Activated gamma-delta T cell treated with Interleukin-2 at 50 U/mL for 16 hours (primary cell): ENCODE data around the gene ITGB1BP1.

ENCODE experiments used
- DNase-seq: peaks from one replicate; pipeline ENCODE4 v3.0.0-alpha.2; 2020

The ITGB1BP1 gene

GRCh38 chr2:9423100-9423921 is at the start of gene ITGB1BP1, which contains the start of gene CPSF3:
Gene ITGB1BP1, minus strand, starts transcription at chr2:9423528. Its CDS starts 4,831 bp downstream, at chr2:9418697.
Gene CPSF3, plus strand, starts transcription at chr2:9423654. Its CDS starts 120 bp downstream, at chr2:9423774.
- peak; percentile 97 for DNase-seq

GRCh38 chr2:9472511-9472910 is 49.2 kb upstream of the ITGB1BP1 start:
- DNase-seq = no peak

DNA sequence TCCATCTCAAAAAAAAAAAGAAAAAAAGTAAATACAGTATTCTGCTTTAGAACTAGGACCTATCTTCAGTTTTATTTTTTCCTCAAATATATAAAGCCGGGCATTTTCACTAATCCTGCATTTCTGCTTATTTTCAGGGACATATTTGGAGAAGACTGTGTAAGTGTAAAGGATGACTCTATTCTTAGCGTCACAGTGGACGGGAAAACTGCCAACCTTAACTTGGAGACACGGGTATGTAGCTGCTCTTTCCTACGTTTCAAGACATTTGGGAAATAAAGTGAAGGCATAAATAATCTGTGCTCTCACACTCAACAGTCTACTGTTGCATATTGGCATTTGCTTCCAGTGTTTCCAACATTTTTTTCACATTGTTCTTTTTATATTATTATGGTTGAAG is 47.9 kb upstream of the ITGB1BP1 start:
- no peak for DNase-seq

DNA sequence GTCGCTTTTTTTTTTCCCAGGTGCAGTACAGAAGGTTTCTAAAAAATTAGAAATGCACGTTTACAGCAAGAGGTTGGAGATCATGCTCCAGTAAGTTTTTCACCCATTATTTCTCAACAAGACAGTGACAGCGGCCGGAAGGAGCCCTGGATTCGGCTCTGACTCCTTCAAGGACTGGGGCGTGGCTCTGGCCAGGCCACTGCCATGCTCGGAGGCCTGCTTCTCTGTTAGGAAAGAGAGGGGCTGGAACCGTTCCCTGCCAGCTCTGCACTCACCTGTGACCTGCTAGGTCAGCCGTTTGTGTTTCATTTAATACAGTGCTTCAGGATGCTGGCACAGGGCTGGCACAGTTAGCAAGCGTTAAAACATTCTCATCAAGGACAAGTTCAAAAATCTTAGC is 44.4 kb upstream of the ITGB1BP1 start:
- DNase-seq = no peak

DNA sequence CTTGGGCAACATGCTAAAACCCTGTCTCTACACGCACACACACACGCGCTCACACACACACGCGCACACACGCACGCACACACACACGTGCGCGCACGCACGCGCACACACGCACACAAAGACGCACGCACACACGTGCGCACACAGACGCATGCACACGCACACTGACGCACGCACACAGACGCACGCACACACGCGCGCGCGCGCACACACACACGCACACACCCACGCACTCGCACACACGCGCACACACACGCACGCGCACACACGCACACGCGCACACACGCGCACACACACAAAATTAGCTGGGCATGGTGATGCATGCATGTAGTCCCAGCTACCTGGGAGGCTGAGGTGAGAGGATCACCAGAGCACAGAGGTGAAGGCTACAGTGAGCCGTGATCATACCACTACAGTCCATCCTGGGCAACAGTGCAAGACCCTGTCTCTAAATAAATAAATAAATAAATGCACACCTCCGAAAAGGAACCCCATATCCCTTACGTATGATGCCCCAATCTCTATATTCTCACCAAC is 42.9 kb upstream of the ITGB1BP1 start:
- no peak for DNase-seq

- DNase-seq = no peak
Measured at GRCh38 chr2:9465170-9465569, 41.8 kb upstream of the ITGB1BP1 start.

GRCh38 chr2:9463698-9464034 is 40.3 kb upstream of the ITGB1BP1 start:
- DNase-seq = no peak

DNA sequence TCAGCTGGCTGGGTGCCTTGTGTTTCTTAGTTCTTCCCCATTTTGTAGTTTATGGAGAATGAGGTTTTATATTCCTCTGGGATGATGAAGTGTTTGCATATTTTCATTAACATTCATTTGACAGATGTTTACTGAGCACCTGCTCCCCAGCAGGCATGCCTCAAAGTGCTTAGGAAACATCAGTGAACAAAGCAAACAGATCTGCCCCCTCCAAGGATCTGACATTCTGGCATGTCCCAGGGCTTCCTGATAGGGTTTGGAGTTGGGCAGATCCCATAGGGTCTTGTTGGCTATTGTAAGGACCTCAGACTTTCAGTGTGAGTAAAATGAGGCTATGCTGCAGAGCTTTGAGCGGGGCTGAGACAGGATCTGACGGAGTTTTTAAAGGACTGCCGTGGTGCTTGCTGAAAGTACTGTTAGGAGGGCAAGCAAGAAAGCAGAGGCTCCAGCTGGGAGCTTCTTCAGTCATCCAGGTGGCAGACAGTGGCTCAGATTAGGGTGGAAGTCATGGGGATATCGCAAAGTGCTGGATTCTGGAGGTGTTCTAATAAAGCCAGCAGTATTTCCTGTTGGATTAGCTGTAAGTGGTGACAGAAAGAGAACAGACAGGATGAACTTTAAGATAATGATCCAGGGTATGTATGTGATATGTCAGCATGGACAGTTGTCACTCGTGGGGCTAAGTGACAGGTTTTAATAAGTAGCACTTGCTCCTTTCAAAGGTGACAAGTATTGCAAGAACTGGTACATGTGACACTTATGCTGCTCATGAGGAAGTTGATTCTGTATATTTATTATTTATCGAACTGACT is 39.8 kb upstream of the ITGB1BP1 start:
- no peak for DNase-seq

- no peak for DNase-seq
Measured at GRCh38 chr2:9462313-9462712, 39.0 kb upstream of the ITGB1BP1 start.

- DNase-seq = no peak
Measured at GRCh38 chr2:9461079-9461478, 37.8 kb upstream of the ITGB1BP1 start.

DNA sequence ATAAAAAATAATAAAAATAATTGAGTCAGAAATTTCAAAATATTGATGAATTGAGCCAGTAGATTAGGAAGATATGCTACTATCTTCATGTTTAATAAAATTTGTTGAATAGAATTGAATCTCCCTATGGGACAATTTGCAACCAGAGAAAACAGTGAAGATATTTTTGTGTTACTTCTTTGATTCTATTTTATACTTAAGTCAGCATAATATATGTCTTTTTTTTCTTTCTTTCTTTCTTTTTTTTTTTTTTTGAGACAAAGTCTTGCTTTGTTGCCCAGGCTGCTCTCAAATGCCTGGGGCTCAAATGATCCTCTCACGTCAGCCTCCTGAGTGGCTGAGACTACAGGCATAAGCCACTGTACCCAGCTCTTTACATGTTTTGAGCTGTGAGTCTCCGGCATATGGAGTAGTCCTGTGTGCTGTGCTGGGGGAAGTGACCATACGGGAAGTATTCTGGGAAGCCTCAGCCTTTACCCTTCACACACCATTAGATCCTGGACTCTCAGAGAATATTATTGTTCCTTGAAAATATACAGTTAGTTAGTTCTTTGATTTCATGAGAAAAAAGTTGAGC is 37.2 kb upstream of the ITGB1BP1 start:
- DNase-seq = no peak

DNA sequence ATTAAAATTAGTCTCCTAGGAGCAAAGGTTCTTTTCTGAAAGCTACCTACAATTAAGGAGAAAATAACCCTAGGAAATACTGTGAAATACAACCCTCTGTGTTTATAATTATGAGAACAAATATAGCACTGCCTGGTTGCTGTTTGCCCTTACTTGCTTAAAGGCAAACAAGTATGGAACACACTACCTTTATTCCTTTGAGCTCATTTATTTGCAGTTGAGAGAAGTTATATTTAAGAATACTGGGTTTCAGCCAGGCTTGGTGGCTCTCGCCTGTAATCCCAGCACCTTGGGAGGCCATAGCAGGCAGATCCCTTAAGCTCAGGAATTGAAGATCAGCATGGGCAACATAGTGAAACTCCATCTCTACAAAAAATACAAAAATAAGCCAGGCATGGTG is 27.9 kb upstream of the ITGB1BP1 start:
- DNase-seq = no peak

DNA sequence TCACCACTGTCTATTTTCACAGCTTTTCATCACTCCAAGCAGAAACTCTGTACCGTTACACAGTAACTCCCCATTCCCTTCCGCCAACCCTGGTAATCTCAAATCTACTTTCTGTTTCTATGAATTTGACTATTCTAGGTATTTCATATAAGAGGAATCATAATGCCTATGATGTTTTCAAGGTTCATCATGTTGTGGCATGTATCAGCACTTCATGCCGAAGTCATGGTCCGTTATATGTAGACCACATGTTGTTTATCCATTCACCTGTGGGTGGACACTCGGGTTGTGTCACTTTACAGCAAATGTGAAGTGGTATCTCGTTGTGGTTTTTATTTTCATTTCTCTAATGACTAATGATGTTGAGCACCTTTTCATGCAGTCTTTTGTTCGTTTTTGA is 21.8 kb upstream of the ITGB1BP1 start:
- no peak for DNase-seq

DNA sequence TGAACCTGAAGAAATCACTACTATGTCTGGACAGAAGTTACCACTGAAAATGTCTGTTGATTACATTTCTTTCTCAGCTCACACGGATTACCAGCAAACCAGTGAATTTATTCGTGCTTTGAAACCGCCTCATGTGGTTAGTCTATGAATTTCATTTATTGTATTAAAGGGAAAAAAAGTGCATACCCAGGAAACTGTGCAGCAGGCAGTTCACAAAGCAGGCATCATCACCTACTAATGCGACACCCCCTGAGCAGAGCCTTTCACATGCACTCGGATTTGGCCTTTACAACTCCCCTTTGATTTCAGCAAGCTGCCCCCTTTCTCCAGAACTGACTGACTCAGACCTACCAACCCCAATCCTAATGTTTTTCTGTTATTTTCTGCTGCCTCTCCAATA is 20.2 kb upstream of the ITGB1BP1 start:
- DNase-seq = no peak

DNA sequence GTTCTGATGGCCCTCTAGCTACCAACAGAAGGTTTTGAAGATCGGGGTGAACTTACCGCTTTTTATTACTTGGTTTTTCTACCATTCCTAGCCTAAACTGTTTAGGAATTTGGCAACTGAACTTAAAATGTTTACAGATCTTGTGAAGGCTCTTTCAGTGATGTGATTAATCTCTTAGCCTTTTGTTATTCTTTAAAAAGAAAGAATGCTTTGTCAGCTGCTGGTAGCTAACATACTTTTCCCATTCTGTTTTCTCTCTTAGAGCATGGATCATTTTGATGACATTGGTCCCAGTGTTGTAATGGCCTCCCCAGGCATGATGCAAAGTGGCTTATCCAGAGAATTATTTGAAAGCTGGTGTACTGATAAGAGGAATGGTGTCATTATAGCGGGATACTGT is 18.2 kb upstream of the ITGB1BP1 start:
- no peak for DNase-seq

DNA sequence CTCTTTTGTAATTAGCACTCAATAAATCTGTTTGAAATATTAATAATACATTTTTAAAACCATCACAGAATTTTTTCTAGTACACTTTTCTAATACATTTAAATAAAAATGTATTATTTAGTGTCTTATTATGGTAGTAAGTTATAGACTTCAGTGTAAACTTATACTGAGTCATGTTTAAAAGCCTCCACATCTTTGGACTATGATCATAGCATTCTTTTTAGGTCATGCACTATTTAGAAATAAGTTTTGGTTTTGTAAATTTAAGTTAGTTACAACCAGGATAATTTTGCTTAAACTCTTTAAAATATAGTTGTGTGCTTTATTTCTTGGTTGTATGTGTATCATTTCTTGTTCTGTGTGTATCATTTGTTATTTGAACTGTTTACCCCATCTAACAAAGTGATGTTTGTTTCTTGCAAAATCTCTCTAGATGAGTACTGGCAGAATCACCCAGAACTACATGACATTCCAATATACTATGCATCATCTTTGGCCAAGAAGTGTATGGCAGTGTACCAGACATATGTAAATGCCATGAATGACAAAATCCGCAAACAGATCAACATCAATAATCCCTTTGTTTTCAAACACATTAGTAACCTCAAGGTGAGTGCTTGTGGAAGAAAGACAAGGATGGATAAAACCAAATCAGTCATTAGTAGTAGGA is 16.9 kb upstream of the ITGB1BP1 start:
- DNase-seq = no peak

GRCh38 chr2:9439536-9439935 is 16.2 kb upstream of the ITGB1BP1 start:
- no peak for DNase-seq

- DNase-seq = no peak
Measured at GRCh38 chr2:9434489-9434888, 11.2 kb upstream of the ITGB1BP1 start.

DNA sequence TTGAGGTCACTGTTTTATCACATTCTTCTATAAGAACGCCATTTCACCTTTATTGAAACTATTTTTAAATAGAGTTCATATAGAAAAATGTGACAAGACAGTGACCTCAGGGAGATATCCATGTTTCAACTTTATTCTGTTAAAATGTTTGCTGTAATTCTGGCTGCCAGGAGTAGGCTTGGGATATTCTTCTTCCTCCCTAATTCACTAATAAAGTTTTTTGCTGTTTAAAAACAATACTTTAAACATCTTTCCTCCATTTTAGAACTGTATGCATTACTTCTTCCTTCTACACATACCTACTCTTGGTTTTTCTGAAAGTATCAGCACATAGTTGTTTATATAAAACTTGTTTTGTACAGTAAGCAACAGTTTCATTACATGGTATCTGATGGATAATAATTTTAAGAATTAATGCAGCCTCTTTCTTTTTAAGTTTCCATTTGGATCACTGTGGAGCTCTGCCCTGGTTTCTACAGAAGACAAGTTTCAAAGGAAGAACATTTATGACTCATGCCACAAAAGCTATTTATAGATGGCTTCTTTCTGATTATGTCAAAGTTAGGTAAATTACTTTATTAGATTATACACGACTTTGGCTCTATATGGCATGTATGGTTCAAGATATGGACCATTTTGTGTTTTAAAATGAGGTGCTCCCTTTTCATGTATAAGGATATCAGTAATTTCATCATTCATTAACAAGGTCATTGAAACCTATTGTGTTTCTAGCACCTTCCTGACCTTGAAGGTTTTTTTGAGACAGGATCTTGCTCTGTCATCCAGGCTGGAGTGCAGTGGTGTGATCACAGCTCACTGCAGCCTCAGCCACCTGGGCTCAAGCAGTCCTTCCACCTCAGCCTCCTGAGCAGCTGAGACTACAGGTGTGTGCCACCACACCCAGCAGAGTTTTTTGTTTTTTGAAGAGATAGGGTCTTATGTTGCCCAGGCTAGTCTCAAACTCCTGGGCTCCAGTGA is 7.3 kb upstream of the ITGB1BP1 start:
- no peak for DNase-seq

GRCh38 chr2:9428965-9429577 is 5.7 kb upstream of the ITGB1BP1 start:
- no peak for DNase-seq

GRCh38 chr2:9424447-9425164 is 1.3 kb upstream of the ITGB1BP1 start:
- no peak for DNase-seq
